GM21619 (cell line): Measurements from ENCODE around the gene ALPI.

Experiments used
- ATAC-seq: cut with Tn5 transposase; IDR thresholded peaks from one replicate; pipeline ENCODE4 v1.9.1; 2021; ENCODE audit not compliant: unreplicated experiment

Gene ALPI

GRCh38 chr2:232495292-232495691 lies 39.3 kb downstream of the ALPI start:
- no peak for ATAC-seq

- no peak for ATAC-seq
Observed at GRCh38 chr2:232496501-232497270, 40.7 kb downstream of the ALPI start.

DNA sequence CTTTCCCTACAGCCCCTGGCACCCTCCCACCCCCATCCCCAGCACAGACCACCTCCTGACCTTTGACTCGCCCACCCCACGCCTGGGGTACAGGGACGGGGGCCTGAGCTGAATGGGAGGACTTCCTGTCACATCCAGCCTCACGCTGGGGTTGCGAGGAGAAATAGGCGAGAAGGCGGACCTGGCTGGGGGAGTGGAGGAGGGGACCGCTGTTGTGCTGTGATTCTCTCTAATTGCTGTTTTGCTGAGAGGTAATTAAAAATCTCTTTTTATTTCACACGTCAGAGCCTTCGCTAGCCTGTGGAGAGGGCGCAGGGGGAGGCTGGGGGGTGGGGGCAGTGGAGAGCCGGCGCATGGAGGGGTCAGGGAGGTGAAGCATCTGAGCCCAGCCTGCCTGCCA lies 41.4 kb downstream of the ALPI start:
- ATAC-seq, result no peak

GRCh38 chr2:232498452-232498851 lies 42.5 kb downstream of the ALPI start:
- no peak for ATAC-seq

- ATAC-seq, result no peak
Observed at GRCh38 chr2:232501331-232501771, 45.4 kb downstream of the ALPI start.

DNA sequence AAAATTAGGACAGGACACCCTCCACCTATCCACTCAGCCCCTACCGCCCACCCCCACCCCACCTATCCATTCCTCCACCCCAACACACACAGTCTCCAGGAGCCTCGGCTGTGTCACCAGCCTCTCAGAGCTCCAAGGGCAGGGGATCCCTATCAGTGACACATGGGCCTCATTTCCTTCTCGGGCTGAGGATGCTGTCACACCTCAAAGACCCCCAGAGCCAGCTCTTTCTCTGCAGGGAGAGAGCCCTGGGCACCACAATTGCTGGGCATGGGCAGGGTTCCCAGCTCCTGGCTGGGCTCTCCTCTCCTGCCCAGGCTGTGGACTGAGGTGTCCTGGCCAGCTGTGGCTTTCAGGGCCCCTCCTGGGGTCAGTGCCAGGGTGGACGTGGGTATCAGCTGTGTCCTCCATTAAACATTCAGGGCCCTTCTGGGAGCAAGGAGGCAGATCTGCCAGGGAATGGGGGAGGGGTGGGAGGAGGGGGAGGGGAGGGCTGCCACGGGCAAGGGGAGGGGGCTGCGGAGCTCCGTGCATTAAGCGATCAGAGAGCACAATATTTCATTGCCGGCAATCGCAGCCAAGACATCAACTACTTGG lies 45.9 kb downstream of the ALPI start:
- ATAC-seq, result no peak

- ATAC-seq, result no peak
Observed at GRCh38 chr2:232502511-232502910, 46.6 kb downstream of the ALPI start.

- no peak for ATAC-seq
Observed at GRCh38 chr2:232502911-232503808, 47.2 kb downstream of the ALPI start.

DNA sequence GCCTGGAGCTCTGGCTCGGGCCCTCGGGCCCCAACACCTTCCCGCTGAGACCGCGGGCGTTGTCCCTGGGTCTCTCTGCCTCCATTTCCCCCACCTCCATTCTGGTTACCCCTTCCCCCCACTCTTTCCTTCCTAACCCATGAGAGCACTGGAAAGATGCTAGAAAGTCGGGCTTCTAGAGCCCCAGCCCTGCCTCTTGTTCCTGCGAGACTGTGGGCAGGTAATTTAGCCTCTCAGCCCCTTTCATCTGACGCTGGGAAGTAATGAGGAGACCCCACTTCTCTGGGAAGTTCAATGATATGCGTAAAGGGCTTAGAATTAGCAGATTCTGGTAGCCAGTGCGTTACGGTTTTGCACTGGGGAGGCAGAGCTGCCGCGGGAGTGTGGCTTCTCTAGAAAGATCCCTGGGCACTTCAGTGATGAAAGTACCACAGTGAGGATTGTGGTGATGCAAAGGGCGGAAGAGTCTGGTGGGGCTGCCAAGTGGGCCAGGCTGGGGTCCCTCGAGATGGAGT lies 47.9 kb downstream of the ALPI start:
- no peak for ATAC-seq

GRCh38 chr2:232504438-232504837 lies 48.5 kb downstream of the ALPI start:
- no peak for ATAC-seq

DNA sequence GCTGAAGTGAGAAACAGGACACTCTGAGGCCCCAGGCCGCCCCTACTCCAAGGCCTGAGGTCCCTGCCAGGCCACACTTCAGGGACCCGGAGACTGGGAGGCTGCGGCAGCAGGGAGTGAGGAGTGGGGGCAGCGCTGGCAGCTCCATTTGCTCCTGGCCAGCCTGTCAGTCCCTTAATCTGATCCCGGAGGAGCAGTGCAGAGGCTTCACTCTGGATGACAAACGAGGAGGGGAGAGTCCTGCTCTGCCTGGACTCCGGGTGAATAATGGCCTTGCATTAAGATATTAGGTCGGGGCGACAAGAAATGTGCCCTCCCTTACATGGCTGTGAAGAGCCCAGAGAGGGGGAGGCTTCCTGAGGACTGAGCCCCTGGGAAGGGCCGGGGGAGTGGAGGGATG lies 49.9 kb downstream of the ALPI start:
- ATAC-seq, result no peak

GRCh38 chr2:232506709-232507108 lies 50.8 kb downstream of the ALPI start:
- ATAC-seq, result no peak

- ATAC-seq, result no peak
Observed at GRCh38 chr2:232508251-232508650, 52.3 kb downstream of the ALPI start.
